Activated CD4-positive, alpha-beta T cell treated with anti-CD3 and anti-CD28 coated beads, Interleukin-2, amount 10 ng/mL, durations not matched to agents 7 days and 5 days (primary cell): ENCODE measurements around the gene ERC2. TPM values are rescaled to one million over a fixed set of nuclear protein-coding genes. Genes with fewer than 3 reads are reported as not detected.

Experiments used
- CTCF ChIA-PET: fragments of 350-600 bp; sonication (Branson Sonifier 250); formaldehyde crosslinking; loops from one replicate; lab custom pipeline; 2021; ENCODE audit warnings: antibody characterized with exemption; lab: Charles Lee
- POLR2A ChIA-PET: fragments of 350-600 bp; sonication (Branson Sonifier 250); formaldehyde crosslinking; loops from one replicate; lab custom pipeline; 2021; ENCODE audit warnings: antibody characterized with exemption; lab: Charles Lee
- DNase-seq: peaks from one replicate; pipeline ENCODE4 v3.0.0-alpha.2; 2020
- H3K27ac Mint-ChIP-seq: one replicate; pipeline ENCODE4 v1.8.0; 2021; ENCODE audit warnings: mild to moderate bottlenecking, moderate library complexity, mixed read lengths
- H3K27me3 Mint-ChIP-seq: one replicate; pipeline ENCODE4 v1.8.0; 2021; ENCODE audit warnings: mixed read lengths
- H3K36me3 Mint-ChIP-seq: one replicate; pipeline ENCODE4 v1.8.0; 2021; ENCODE audit warnings: low read depth, mixed read lengths
- H3K4me1 Mint-ChIP-seq: one replicate; pipeline ENCODE4 v1.8.0; 2021; ENCODE audit warnings: mixed read lengths
- H3K4me3 Mint-ChIP-seq: one replicate; pipeline ENCODE4 v1.8.0; 2021; ENCODE audit warnings: mild to moderate bottlenecking, moderate library complexity, mixed read lengths
- H3K9me3 Mint-ChIP-seq: one replicate; pipeline ENCODE4 v1.8.0; 2021; ENCODE audit warnings: mixed read lengths
- total RNA-seq, 2 experiments: library from RNA; stranded (reverse); gene quantifications; one replicate each; pipeline ENCODE4 v1.2.3, GENCODE V29; 2021

ERC2 gene
- total RNA-seq, 2 experiments from 2014 or later, result not detected

GRCh38 chr3:55629432-55629831 is 838.8 kb downstream of the ERC2 start:
- CTCF ChIA-PET, result no interaction called here
- no peak for DNase-seq
- H3K27ac Mint-ChIP-seq, result no peak overlapping the region
- POLR2A ChIA-PET, result no interaction called here
- H3K9me3 Mint-ChIP-seq, result no peaks in the 10 kb centered on the region
- no peaks in the 10 kb centered on the region for H3K27me3 Mint-ChIP-seq
- H3K4me3 Mint-ChIP-seq, result no peak overlapping the region
- H3K36me3 Mint-ChIP-seq, result no peaks in the 10 kb centered on the region
- H3K4me1 Mint-ChIP-seq, result no peaks in the 10 kb centered on the region

- DNase-seq, result no peak
- ChIA-PET CTCF (no interaction called here), POLR2A (no interaction called here)
- Mint-ChIP-seq H3K27me3 (no peaks in the 10 kb centered on the region), H3K9me3 (no peaks in the 10 kb centered on the region), H3K27ac (no peak overlapping the region), H3K4me3 (no peak overlapping the region), H3K4me1 (no peaks in the 10 kb centered on the region), H3K36me3 (no peaks in the 10 kb centered on the region)
Observed at GRCh38 chr3:55626279-55626665, 842.0 kb downstream of the ERC2 start.

- ChIA-PET POLR2A (no interaction called here), CTCF (no interaction called here)
- Mint-ChIP-seq H3K27ac (no peak overlapping the region), H3K4me1 (no peaks in the 10 kb centered on the region), H3K36me3 (no peaks in the 10 kb centered on the region), H3K27me3 (peaks cover 2% of the 10 kb centered on the region), H3K9me3 (no peaks in the 10 kb centered on the region), H3K4me3 (no peak overlapping the region)
- no peak for DNase-seq
Observed at GRCh38 chr3:55624238-55624637, 844.0 kb downstream of the ERC2 start.

- Mint-ChIP-seq H3K9me3 (no peaks in the 10 kb centered on the region), H3K4me3 (no peak overlapping the region), H3K36me3 (no peaks in the 10 kb centered on the region), H3K27ac (no peak overlapping the region), H3K27me3 (peaks cover 2% of the 10 kb centered on the region), H3K4me1 (no peaks in the 10 kb centered on the region)
- no peak for DNase-seq
- ChIA-PET POLR2A (no interaction called here), CTCF (no interaction called here)
Observed at GRCh38 chr3:55623786-55624185, 844.5 kb downstream of the ERC2 start.

GRCh38 chr3:55622733-55623132 is 845.5 kb downstream of the ERC2 start:
- Mint-ChIP-seq H3K36me3 (no peaks in the 10 kb centered on the region), H3K27ac (no peak overlapping the region), H3K9me3 (no peaks in the 10 kb centered on the region), H3K4me1 (no peaks in the 10 kb centered on the region), H3K27me3 (peaks cover 2% of the 10 kb centered on the region), H3K4me3 (no peak overlapping the region)
- POLR2A ChIA-PET, result no interaction called here
- no peak for DNase-seq
- CTCF ChIA-PET, result no interaction called here

- Mint-ChIP-seq H3K4me1 (no peaks in the 10 kb centered on the region), H3K27ac (no peak overlapping the region), H3K27me3 (peaks cover 2% of the 10 kb centered on the region), H3K4me3 (no peak overlapping the region), H3K36me3 (no peaks in the 10 kb centered on the region), H3K9me3 (no peaks in the 10 kb centered on the region)
- POLR2A ChIA-PET, result no interaction called here
- CTCF ChIA-PET, result no interaction called here
- no peak for DNase-seq
Observed at GRCh38 chr3:55622116-55622515, 846.2 kb downstream of the ERC2 start.

GRCh38 chr3:55621648-55622047 is 846.6 kb downstream of the ERC2 start:
- H3K27me3 Mint-ChIP-seq, result peaks cover 2% of the 10 kb centered on the region
- POLR2A ChIA-PET, result no interaction called here
- CTCF ChIA-PET, result interaction anchor here (1.0 kb wide), 1 partner anchor 9 kb away, joined by 4 read pairs; no protein-coding TSS in a partner anchor
- H3K9me3 Mint-ChIP-seq, result no peaks in the 10 kb centered on the region
- H3K36me3 Mint-ChIP-seq, result no peaks in the 10 kb centered on the region
- no peak overlapping the region for H3K4me3 Mint-ChIP-seq
- no peaks in the 10 kb centered on the region for H3K4me1 Mint-ChIP-seq
- no peak overlapping the region for H3K27ac Mint-ChIP-seq
- no peak for DNase-seq

- H3K4me3 Mint-ChIP-seq, result no peak overlapping the region
- no peaks in the 10 kb centered on the region for H3K9me3 Mint-ChIP-seq
- no peaks in the 10 kb centered on the region for H3K4me1 Mint-ChIP-seq
- DNase-seq, result no peak
- H3K36me3 Mint-ChIP-seq, result no peaks in the 10 kb centered on the region
- H3K27me3 Mint-ChIP-seq, result peaks cover 2% of the 10 kb centered on the region
- ChIA-PET POLR2A (no interaction called here), CTCF (interaction anchor here (1.0 kb wide), 1 partner anchor 9 kb away, joined by 4 read pairs; no protein-coding TSS in a partner anchor)
- H3K27ac Mint-ChIP-seq, result no peak overlapping the region
Observed at GRCh38 chr3:55621026-55621422, 847.2 kb downstream of the ERC2 start.

GRCh38 chr3:55620351-55621025 is 847.8 kb downstream of the ERC2 start:
- CTCF ChIA-PET, result interaction anchor here (0.6 to 1.0 kb wide), 2 partner anchors 8 to 105 kb away, joined by 4 read pairs; no protein-coding TSS in a partner anchor
- Mint-ChIP-seq H3K27me3 (peaks cover 2% of the 10 kb centered on the region), H3K4me3 (no peak overlapping the region), H3K36me3 (no peaks in the 10 kb centered on the region), H3K4me1 (no peaks in the 10 kb centered on the region), H3K9me3 (no peaks in the 10 kb centered on the region), H3K27ac (no peak overlapping the region)
- no peak for DNase-seq
- POLR2A ChIA-PET, result no interaction called here

GRCh38 chr3:55619046-55619808 is 849.0 kb downstream of the ERC2 start:
- Mint-ChIP-seq H3K4me3 (no peak overlapping the region), H3K36me3 (no peaks in the 10 kb centered on the region), H3K27me3 (peaks cover 2% of the 10 kb centered on the region), H3K9me3 (no peaks in the 10 kb centered on the region), H3K4me1 (no peaks in the 10 kb centered on the region), H3K27ac (no peak overlapping the region)
- ChIA-PET CTCF (interaction anchor here (0.6 kb wide), 1 partner anchor 637 kb away, joined by 3 read pairs; no protein-coding TSS in a partner anchor), POLR2A (no interaction called here)
- DNase-seq, result no peak

- ChIA-PET POLR2A (no interaction called here), CTCF (no interaction called here)
- Mint-ChIP-seq H3K4me3 (no peak overlapping the region), H3K9me3 (no peaks in the 10 kb centered on the region), H3K36me3 (no peaks in the 10 kb centered on the region), H3K27me3 (peaks cover 2% of the 10 kb centered on the region), H3K27ac (no peak overlapping the region), H3K4me1 (no peaks in the 10 kb centered on the region)
- no peak for DNase-seq
Observed at GRCh38 chr3:55617385-55617784, 850.9 kb downstream of the ERC2 start.

- no peak overlapping the region for H3K27ac Mint-ChIP-seq
- no peak overlapping the region for H3K4me3 Mint-ChIP-seq
- no peaks in the 10 kb centered on the region for H3K36me3 Mint-ChIP-seq
- ChIA-PET POLR2A (no interaction called here), CTCF (no interaction called here)
- H3K9me3 Mint-ChIP-seq, result no peaks in the 10 kb centered on the region
- no peak for DNase-seq
- no peaks in the 10 kb centered on the region for H3K4me1 Mint-ChIP-seq
- H3K27me3 Mint-ChIP-seq, result peaks cover 2% of the 10 kb centered on the region
Observed at GRCh38 chr3:55616803-55617202, 851.5 kb downstream of the ERC2 start.

GRCh38 chr3:55615694-55616295 is 852.5 kb downstream of the ERC2 start:
- Mint-ChIP-seq H3K4me1 (no peaks in the 10 kb centered on the region), H3K4me3 (no peak overlapping the region), H3K27ac (no peak overlapping the region), H3K27me3 (peaks cover 2% of the 10 kb centered on the region), H3K36me3 (no peaks in the 10 kb centered on the region), H3K9me3 (no peaks in the 10 kb centered on the region)
- ChIA-PET POLR2A (no interaction called here), CTCF (no interaction called here)
- DNase-seq, result no peak
